Caco-2 (cell line): ENCODE measurements around the gene DCST1. TPM values are rescaled to one million over a fixed set of nuclear protein-coding genes. Genes with fewer than 3 reads are reported as not detected.

ENCODE experiments used
- BruUV-seq: library from RNA; stranded (reverse); fragments of 400-500 nt; replicated peaks from 2 replicates; lab custom pipeline; 2021; lab: Mats Ljungman, UMichigan
- CTCF ChIA-PET: fragments of 300-600 bp; sonication (Branson Sonifier 250); formaldehyde crosslinking; loops from one replicate; lab custom pipeline; 2022; ENCODE audit warnings: antibody characterized with exemption; lab: Charles Lee
- POLR2A ChIA-PET: fragments of 300-600 bp; sonication (Branson Sonifier 250); formaldehyde crosslinking; loops from one replicate; lab custom pipeline; 2022; ENCODE audit warnings: antibody characterized with exemption; lab: Charles Lee
- DNase-seq, 2 experiments: peaks; one replicate each; pipeline versions ENCODE4 v3.0.0 to v3.0.0-alpha.2; 2020 to 2022
- H3K27me3 ChIP-seq: replicated peaks from 2 replicates; pipeline ENCODE4 v1.6.0; 2011; ENCODE audit warnings: low read length; ENCODE audit not compliant: control insufficient read depth, insufficient read depth
- H3K36me3 ChIP-seq: 2 replicates; pipeline ENCODE4 v1.5.1; 2011; ENCODE audit warnings: low read length; ENCODE audit not compliant: control insufficient read depth, insufficient read depth
- H3K4me1 ChIP-seq: fragments of 250-450 bp; sonication (Bioruptor Pico); 2 replicates; pipeline ENCODE4 v1.5.1; 2020; ENCODE audit warnings: mild to moderate bottlenecking
- H3K4me3 ChIP-seq: 2 replicates; pipeline ENCODE4 v1.5.1; 2011; ENCODE audit warnings: low read depth, mild to moderate bottlenecking, control low read depth, low read length
- H3K9me3 ChIP-seq: fragments of 250-450 bp; sonication (Bioruptor Pico); 2 replicates; pipeline ENCODE4 v1.5.1; 2020; ENCODE audit warnings: mild to moderate bottlenecking, moderate library complexity
- H3K27ac Mint-ChIP-seq: one replicate; pipeline ENCODE4 v1.8.0; 2022; ENCODE audit warnings: mixed read lengths; ENCODE audit not compliant: unreplicated experiment
- H3K27me3 Mint-ChIP-seq: one replicate; pipeline ENCODE4 v1.8.0; 2022; ENCODE audit warnings: mixed read lengths; ENCODE audit not compliant: insufficient read depth, unreplicated experiment
- H3K36me3 Mint-ChIP-seq: one replicate; pipeline ENCODE4 v1.8.0; 2022; ENCODE audit warnings: mild to moderate bottlenecking, mixed read lengths; ENCODE audit not compliant: insufficient read depth, unreplicated experiment
- H3K4me1 Mint-ChIP-seq: one replicate; pipeline ENCODE4 v1.8.0; 2022; ENCODE audit warnings: low read depth, mixed read lengths; ENCODE audit not compliant: unreplicated experiment
- H3K4me3 Mint-ChIP-seq: one replicate; pipeline ENCODE4 v1.8.0; 2022; ENCODE audit warnings: mild to moderate bottlenecking, moderate library complexity, mixed read lengths; ENCODE audit not compliant: unreplicated experiment
- H3K9me3 Mint-ChIP-seq: one replicate; pipeline ENCODE4 v1.8.0; 2022; ENCODE audit warnings: mixed read lengths; ENCODE audit not compliant: unreplicated experiment
- intact Hi-C: fragments of 100-400 bp; cut with micrococcal nuclease; formaldehyde crosslinking; loops from one replicate; pipeline ENCODE4 v1.10.0; 2022; ENCODE audit not compliant: unreplicated experiment
- total RNA-seq: library from RNA; stranded (reverse); gene quantifications from 2 replicates; pipeline ENCODE4 v1.2.3, GENCODE V29; 2022
- TF ChIP-seq, protein P1 (sequence below), 2 experiments: fragments of 200-600 bp in 1 of 2; IDR thresholded peaks; 1 replicate in 1 of 2; 2 replicates in 1 of 2; pipeline versions ENCODE4 v1.5.1 to v1.8.0; 2011 to 2022; ENCODE audit warnings: antibody characterized with exemption in 1 of 2, control low read depth in 1 of 2, inconsistent platforms in 1 of 2, low read depth in 1 of 2, low read length in 1 of 2, mild to moderate bottlenecking in 1 of 2, moderate library complexity in 1 of 2; ENCODE audit not compliant: insufficient read depth in 1 of 2, severe bottlenecking in 1 of 2, unreplicated experiment in 1 of 2

The DCST1 gene
- total RNA-seq, 1 experiment from 2014 or later: not detected

DNA sequence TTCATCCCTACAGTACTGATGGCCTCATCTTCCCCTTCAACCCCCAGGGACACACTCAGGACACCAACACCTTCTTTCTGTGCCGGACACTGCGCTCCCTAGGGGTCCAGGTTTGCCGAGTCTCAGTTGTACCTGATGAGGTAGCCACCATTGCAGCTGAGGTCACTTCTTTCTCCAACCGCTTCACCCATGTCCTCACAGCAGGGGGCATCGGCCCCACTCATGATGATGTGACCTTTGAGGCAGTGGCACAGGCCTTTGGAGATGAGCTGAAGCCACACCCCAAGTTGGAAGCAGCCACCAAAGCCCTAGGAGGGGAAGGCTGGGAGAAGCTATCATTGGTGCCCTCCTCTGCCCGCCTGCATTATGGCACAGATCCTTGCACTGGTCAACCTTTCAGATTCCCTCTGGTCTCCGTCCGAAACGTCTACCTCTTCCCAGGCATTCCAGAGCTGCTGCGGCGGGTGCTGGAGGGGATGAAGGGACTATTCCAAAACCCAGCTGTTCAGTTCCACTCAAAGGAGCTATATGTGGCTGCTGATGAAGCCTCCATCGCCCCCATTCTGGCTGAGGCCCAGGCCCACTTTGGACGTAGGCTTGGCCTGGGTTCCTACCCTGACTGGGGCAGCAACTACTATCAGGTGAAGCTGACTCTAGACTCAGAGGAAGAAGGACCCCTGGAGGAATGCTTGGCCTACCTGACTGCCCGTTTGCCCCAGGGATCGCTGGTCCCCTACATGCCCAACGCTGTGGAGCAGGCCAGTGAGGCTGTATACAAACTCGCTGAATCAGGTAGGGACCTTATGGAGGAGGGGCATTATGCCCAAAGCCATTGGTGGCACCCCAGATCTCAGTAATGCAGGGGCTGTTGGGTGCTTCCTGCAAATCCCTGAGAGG, 45.3 kb upstream of the DCST1 start:
- no peak overlapping the region for H3K4me3 Mint-ChIP-seq
- no peaks in the 10 kb centered on the region for H3K9me3 ChIP-seq
- peaks cover 59% of the 10 kb centered on the region for H3K36me3 Mint-ChIP-seq
- H3K4me3 ChIP-seq: no peak overlapping the region
- no peaks in the 10 kb centered on the region for H3K27me3 Mint-ChIP-seq
- TF ChIP-seq, protein P1, sequence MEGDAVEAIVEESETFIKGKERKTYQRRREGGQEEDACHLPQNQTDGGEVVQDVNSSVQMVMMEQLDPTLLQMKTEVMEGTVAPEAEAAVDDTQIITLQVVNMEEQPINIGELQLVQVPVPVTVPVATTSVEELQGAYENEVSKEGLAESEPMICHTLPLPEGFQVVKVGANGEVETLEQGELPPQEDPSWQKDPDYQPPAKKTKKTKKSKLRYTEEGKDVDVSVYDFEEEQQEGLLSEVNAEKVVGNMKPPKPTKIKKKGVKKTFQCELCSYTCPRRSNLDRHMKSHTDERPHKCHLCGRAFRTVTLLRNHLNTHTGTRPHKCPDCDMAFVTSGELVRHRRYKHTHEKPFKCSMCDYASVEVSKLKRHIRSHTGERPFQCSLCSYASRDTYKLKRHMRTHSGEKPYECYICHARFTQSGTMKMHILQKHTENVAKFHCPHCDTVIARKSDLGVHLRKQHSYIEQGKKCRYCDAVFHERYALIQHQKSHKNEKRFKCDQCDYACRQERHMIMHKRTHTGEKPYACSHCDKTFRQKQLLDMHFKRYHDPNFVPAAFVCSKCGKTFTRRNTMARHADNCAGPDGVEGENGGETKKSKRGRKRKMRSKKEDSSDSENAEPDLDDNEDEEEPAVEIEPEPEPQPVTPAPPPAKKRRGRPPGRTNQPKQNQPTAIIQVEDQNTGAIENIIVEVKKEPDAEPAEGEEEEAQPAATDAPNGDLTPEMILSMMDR (IDR thresholded peaks at IDR 0.05; ENCODE audit: insufficient read depth in 1 of 2, low read depth in 1 of 2, low read length in 1 of 2, severe bottlenecking in 1 of 2, unreplicated experiment in 1 of 2): peak in 1 of 2 experiments; percentile 31
- intact Hi-C loops: no loop called here
- peak in 1 of 2 experiments; percentile 32 for DNase-seq
- POLR2A ChIA-PET: interaction anchor here (1.0 to 1.1 kb wide), 2 partner anchors 16 to 27 kb away, joined by 3 to 8 read pairs; partner anchors contain the start of gene PYGO2
- CTCF ChIA-PET: interaction anchor here (0.5 to 1.3 kb wide), 8 partner anchors 8 to 63 kb away, joined by 3 to 6 read pairs (median 4); partner anchors contain the start of gene ADAM15
- H3K4me1 ChIP-seq: no peaks in the 10 kb centered on the region; the same call in 1 of the 2 replicates
- peaks cover 8% of the 10 kb centered on the region for H3K36me3 ChIP-seq
- H3K4me1 Mint-ChIP-seq: no peaks in the 10 kb centered on the region
- no peak overlapping the region for H3K27ac Mint-ChIP-seq
- no peaks in the 10 kb centered on the region for H3K9me3 Mint-ChIP-seq
- no TSS peak for BruUV-seq
- no peaks in the 10 kb centered on the region for H3K27me3 ChIP-seq

DNA sequence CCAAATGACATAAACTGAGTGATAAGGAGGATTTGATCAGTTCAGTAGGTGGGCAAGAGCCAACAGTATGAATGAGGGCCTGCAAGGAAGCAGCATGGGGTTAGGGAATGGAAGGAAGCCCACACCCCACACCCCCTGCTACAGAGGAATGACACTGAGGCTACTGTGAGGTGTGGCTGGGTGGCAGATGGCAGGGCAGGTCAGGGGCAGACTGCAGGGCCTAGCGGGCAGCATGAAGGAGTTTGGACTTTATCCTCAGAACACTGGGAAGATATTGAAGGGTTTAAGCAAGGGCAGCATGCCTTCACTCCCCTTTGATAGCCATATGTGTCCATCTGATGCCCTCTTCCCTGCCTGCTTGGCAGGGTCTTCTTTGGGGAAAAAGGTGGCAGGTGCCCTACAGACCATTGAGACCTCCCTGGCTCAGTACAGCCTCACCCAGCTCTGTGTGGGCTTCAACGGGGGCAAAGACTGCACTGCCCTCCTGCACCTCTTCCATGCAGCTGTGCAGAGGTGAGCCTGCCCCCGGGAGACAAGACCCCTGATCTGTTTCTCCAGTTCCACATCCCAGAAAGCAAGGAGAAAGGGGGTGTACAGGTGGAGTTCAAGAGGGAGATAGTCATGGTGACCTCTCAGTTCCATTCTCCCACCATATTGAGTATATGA, 44.3 kb upstream of the DCST1 start:
- Mint-ChIP-seq H3K36me3 (peaks cover 53% of the 10 kb centered on the region), H3K4me1 (no peaks in the 10 kb centered on the region), H3K27ac (no peak overlapping the region), H3K4me3 (no peak overlapping the region), H3K27me3 (no peaks in the 10 kb centered on the region), H3K9me3 (no peaks in the 10 kb centered on the region)
- TF ChIP-seq, protein P1 (IDR thresholded peaks at IDR 0.05; ENCODE audit: insufficient read depth in 1 of 2, low read depth in 1 of 2, low read length in 1 of 2, severe bottlenecking in 1 of 2, unreplicated experiment in 1 of 2): no peak
- ChIA-PET CTCF (no interaction called here), POLR2A (no interaction called here)
- intact Hi-C loops: no loop called here
- Histone ChIP-seq H3K27me3 (no peaks in the 10 kb centered on the region), H3K4me3 (no peak overlapping the region), H3K36me3 (peaks cover 8% of the 10 kb centered on the region), H3K4me1 (peaks cover 7% of the 10 kb centered on the region; the same call in 1 of the 2 replicates), H3K9me3 (no peaks in the 10 kb centered on the region)
- no peak for DNase-seq
- no TSS peak for BruUV-seq

DNA sequence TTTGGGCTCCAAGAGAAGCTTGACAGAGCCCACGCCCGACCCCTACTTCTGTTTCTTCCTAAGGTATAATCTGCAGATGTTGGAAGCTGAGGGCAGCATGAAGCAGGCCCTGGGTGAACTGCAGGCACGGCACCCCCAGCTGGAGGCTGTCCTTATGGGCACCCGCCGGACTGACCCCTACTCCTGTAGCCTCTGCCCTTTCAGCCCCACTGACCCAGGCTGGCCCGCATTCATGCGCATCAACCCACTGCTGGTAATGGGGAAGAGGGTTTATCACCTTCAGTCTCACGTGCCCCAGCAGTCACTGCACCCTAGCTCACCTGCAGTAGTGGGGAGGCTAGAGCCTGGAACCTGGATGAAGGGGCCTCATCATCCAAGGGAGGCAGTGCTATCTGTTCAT, 43.3 kb upstream of the DCST1 start:
- Mint-ChIP-seq H3K9me3 (no peaks in the 10 kb centered on the region), H3K27me3 (no peaks in the 10 kb centered on the region), H3K4me1 (no peaks in the 10 kb centered on the region), H3K36me3 (peaks cover 50% of the 10 kb centered on the region), H3K27ac (no peak overlapping the region), H3K4me3 (no peak overlapping the region)
- Histone ChIP-seq H3K9me3 (no peaks in the 10 kb centered on the region), H3K4me1 (0 out of 2 replicates have a peak, but pooled peaks cover 7% of the 10 kb centered on the region), H3K4me3 (no peak overlapping the region), H3K27me3 (no peaks in the 10 kb centered on the region), H3K36me3 (peaks cover 8% of the 10 kb centered on the region)
- ChIA-PET POLR2A (interaction anchor here (0.6 kb wide), 1 partner anchor 95 kb away, joined by 3 read pairs; no protein-coding TSS in a partner anchor), CTCF (interaction anchor here (0.9 kb wide), 1 partner anchor 9 kb away, joined by 3 read pairs; no protein-coding TSS in a partner anchor)
- intact Hi-C loops: no loop called here
- TF ChIP-seq, protein P1 (IDR thresholded peaks at IDR 0.05; ENCODE audit: insufficient read depth in 1 of 2, low read depth in 1 of 2, low read length in 1 of 2, severe bottlenecking in 1 of 2, unreplicated experiment in 1 of 2): no peak
- DNase-seq: no peak
- no TSS peak for BruUV-seq
